CD4-positive, alpha-beta T cell (primary cell): ENCODE data around the gene MAP3K14. TPM values are rescaled to one million over a fixed set of nuclear protein-coding genes. Genes with fewer than 3 reads are reported as not detected.

Source experiments
- ATAC-seq: fragments of 200-7000 bp; cut with Tn5 transposase; one replicate; pipeline ENCODE4 v1.10.0; 2022; ENCODE audit warnings: mild to moderate bottlenecking; ENCODE audit not compliant: poor library complexity
- CTCF ChIA-PET: fragments of 350-600 bp; sonication (Branson Sonifier 250); formaldehyde crosslinking; loops from one replicate; lab custom pipeline; 2021; ENCODE audit warnings: antibody characterized with exemption, inconsistent platforms; lab: Charles Lee
- POLR2A ChIA-PET: fragments of 350-600 bp; sonication (Branson Sonifier 250); formaldehyde crosslinking; loops from one replicate; lab custom pipeline; 2021; ENCODE audit warnings: antibody characterized with exemption, inconsistent platforms; lab: Charles Lee
- DNase-seq, 14 experiments: peaks; one replicate each; pipeline ENCODE4 v3.0.0-alpha.2; 2013 to 2020; ENCODE audit warnings: mixed read lengths in 2 of 14
- H3K27ac ChIP-seq, 2 donors: one replicate each; pipeline versions ENCODE4 v1.5.1 to v1.7.0; 2013; ENCODE audit warnings: low read length in 2 of 2, low read depth in 1 of 2, mild to moderate bottlenecking in 1 of 2
- H3K27me3 ChIP-seq, 2 experiments: 1 replicate in 1 of 2; 2 replicates in 1 of 2; pipeline versions ENCODE4 v1.6.1 to v1.7.0; 2013; ENCODE audit warnings: low read length in 2 of 2, control low read depth in 1 of 2, mild to moderate bottlenecking in 1 of 2, moderate library complexity in 1 of 2; ENCODE audit not compliant: insufficient read depth in 2 of 2, control insufficient read depth in 1 of 2
- H3K36me3 ChIP-seq: one replicate; pipeline ENCODE4 v1.6.1; 2013; ENCODE audit warnings: low read length, control low read depth; ENCODE audit not compliant: insufficient read depth
- H3K4me1 ChIP-seq: one replicate; pipeline ENCODE4 v1.6.1; 2013; ENCODE audit warnings: low read length, control low read depth; ENCODE audit not compliant: insufficient read depth
- H3K4me3 ChIP-seq: one replicate; pipeline ENCODE4 v1.5.1; 2013; ENCODE audit warnings: mild to moderate bottlenecking, low read length, moderate library complexity
- H3K9me3 ChIP-seq, 2 experiments: 1 replicate in 1 of 2; 2 replicates in 1 of 2; pipeline versions ENCODE4 v1.6.1 to v1.7.0; 2013; ENCODE audit warnings: low read length in 2 of 2, mild to moderate bottlenecking in 2 of 2, control low read depth in 1 of 2, moderate library complexity in 1 of 2; ENCODE audit not compliant: control insufficient read depth in 1 of 2, insufficient read depth in 1 of 2
- H3K27ac Mint-ChIP-seq: one replicate; pipeline ENCODE4 v1.8.0; 2020; ENCODE audit warnings: mixed read lengths
- H3K27me3 Mint-ChIP-seq: one replicate; pipeline ENCODE4 v1.8.0; 2021; ENCODE audit warnings: mixed read lengths
- H3K36me3 Mint-ChIP-seq: one replicate; pipeline ENCODE4 v1.8.0; 2021; ENCODE audit warnings: low read depth, mixed read lengths
- H3K4me1 Mint-ChIP-seq: one replicate; pipeline ENCODE4 v1.8.0; 2021; ENCODE audit warnings: low read depth, mixed read lengths
- H3K4me3 Mint-ChIP-seq: one replicate; pipeline ENCODE4 v1.8.0; 2020; ENCODE audit warnings: mild to moderate bottlenecking, mixed read lengths
- H3K9me3 Mint-ChIP-seq: one replicate; pipeline ENCODE4 v1.8.0; 2020; ENCODE audit warnings: mixed read lengths
- CTCF ChIP-seq: fragments of 200-600 bp; IDR thresholded peaks from one replicate; pipeline ENCODE4 v1.8.0; 2022; ENCODE audit warnings: antibody characterized with exemption, mild to moderate bottlenecking
- intact Hi-C, 2 experiments: fragments of 100-400 bp; cut with DNase I in 1 of 2; cut with micrococcal nuclease in 1 of 2; formaldehyde crosslinking; loops; one replicate each; pipeline versions ENCODE4 v1.15.1 to v1.9.0; 2023 to 2025; cut with DNase I, micrococcal nuclease
- total RNA-seq, 174 experiments: library from RNA in 2 of 174; stranded (reverse) in 2 of 174; gene quantifications; one replicate each; pipeline ENCODE4 v1.2.3 and lab custom pipeline; 2021 to 2026

The MAP3K14 gene
- total RNA-seq, 2 experiments from 2014 or later, result 41.4 to 46.5 TPM

DNA sequence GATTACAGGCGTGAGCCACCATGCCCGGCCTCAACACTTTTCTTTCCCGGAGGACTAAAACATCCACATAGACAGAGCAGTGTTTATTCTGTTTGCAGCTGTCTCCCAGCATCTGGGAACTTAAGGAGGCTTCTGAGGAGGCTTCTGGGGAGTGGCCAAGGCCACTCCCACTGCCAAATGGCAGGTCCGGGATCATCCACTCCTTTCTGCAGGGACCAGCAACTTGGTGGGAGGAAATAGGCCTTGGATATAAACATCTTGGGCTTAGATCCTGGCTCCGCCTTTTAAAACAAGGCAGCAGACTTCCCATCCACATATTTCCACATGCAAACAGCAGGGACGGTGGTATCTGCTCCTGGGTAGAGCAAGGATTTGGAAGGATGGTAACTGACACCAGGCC, 40.8 kb downstream of the MAP3K14 start:
- ATAC-seq, result no peak
- no peak overlapping the region for H3K4me3 ChIP-seq
- peaks cover 7% of the 10 kb centered on the region for H3K4me1 ChIP-seq
- no peak overlapping the region for H3K27ac ChIP-seq
- intact Hi-C loops, result loop anchor here in 1 of 2 experiments (2.0 kb wide), 2 partner anchors 41 to 57 kb away; partner anchors contain the start of gene MAP3K14
- H3K9me3 ChIP-seq, result no peaks in the 10 kb centered on the region
- H3K4me1 Mint-ChIP-seq, result peaks cover 12% of the 10 kb centered on the region
- peaks cover 50% of the 10 kb centered on the region for H3K36me3 Mint-ChIP-seq
- ChIA-PET POLR2A (interaction anchor here (0.9 to 2.7 kb wide), 4 partner anchors 28 to 772 kb away, joined by 3 to 45 read pairs (median 11); partner anchors contain the start of gene MAP3K14), CTCF (interaction anchor here (1.6 to 5.1 kb wide), 7 partner anchors 41 to 141 kb away, joined by 4 to 83 read pairs (median 11); partner anchors contain the start of genes ACBD4 and MAP3K14)
- no peak overlapping the region for H3K27ac Mint-ChIP-seq
- no peaks in the 10 kb centered on the region for H3K27me3 Mint-ChIP-seq
- no peak for DNase-seq
- no peak for TF ChIP-seq CTCF
- H3K36me3 ChIP-seq, result peaks cover 46% of the 10 kb centered on the region
- no peak overlapping the region for H3K4me3 Mint-ChIP-seq
- no peaks in the 10 kb centered on the region for H3K27me3 ChIP-seq
- no peaks in the 10 kb centered on the region for H3K9me3 Mint-ChIP-seq

DNA sequence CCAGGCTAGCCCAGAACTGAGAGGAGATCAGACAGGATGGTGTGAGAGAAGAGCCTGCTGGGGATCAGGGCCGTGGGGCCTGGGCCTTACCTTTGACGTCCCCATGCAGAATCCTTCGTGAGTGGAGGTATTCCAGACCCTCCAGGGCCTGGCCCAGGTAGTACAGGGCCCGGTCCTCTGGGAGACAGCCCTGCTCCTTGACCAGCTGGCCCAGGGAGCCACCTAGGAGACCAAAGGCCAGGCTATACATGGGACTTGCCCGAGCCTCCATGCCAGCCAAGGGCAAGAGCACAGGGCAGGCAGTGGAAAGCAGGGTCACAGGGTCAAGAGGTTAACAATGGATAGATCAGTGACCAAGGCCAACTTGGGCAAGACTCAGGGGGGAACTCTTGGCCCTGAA, 42.8 kb downstream of the MAP3K14 start:
- DNase-seq (no peak), ATAC-seq (no peak)
- ChIA-PET CTCF (no interaction called here), POLR2A (interaction anchor here (0.6 to 1.5 kb wide), 2 partner anchors 42 to 54 kb away, joined by 3 to 4 read pairs; no protein-coding TSS in a partner anchor)
- H3K9me3 Mint-ChIP-seq, result no peaks in the 10 kb centered on the region
- Histone ChIP-seq H3K27me3 (no peaks in the 10 kb centered on the region), H3K9me3 (no peaks in the 10 kb centered on the region), H3K4me3 (no peak overlapping the region), H3K4me1 (peaks cover 12% of the 10 kb centered on the region), H3K27ac (no peak overlapping the region), H3K36me3 (peaks cover 61% of the 10 kb centered on the region)
- H3K4me1 Mint-ChIP-seq, result peaks cover 12% of the 10 kb centered on the region
- no peak overlapping the region for H3K27ac Mint-ChIP-seq
- no peak overlapping the region for H3K4me3 Mint-ChIP-seq
- H3K36me3 Mint-ChIP-seq, result peaks cover 57% of the 10 kb centered on the region
- TF ChIP-seq CTCF, result no peak
- H3K27me3 Mint-ChIP-seq, result no peaks in the 10 kb centered on the region
- intact Hi-C loops, result no loop called here

DNA sequence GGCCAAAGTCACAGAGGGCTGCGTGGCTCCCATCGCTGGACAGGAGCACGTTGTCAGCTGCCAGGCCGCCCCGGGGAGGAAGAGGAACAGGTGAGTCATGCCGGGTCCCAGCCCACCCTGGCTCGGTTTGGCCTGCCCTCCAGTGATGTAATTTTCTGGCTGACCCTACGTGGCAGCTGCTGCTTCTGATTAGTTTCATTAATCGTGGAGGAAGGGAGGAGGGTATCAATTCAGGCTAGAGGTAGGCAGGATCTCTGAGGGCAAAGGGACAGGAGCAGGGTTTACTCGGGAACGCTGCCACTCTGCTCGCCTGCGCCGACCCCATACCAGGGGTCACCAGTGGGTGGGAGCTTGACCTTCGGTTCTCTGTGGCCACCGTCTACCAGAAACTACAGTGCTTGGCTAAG, 43.3 kb downstream of the MAP3K14 start:
- peaks cover 62% of the 10 kb centered on the region for H3K36me3 Mint-ChIP-seq
- H3K36me3 ChIP-seq, result peaks cover 66% of the 10 kb centered on the region
- no peak overlapping the region for H3K27ac Mint-ChIP-seq

More for the DNA sequence above, 43.3 kb downstream of the MAP3K14 start:
- intact Hi-C loops, result no loop called here
- H3K27me3 ChIP-seq, result no peaks in the 10 kb centered on the region
- Mint-ChIP-seq H3K4me1 (peaks cover 12% of the 10 kb centered on the region), H3K27me3 (no peaks in the 10 kb centered on the region), H3K9me3 (no peaks in the 10 kb centered on the region), H3K4me3 (no peak overlapping the region)
- TF ChIP-seq CTCF, result no peak
- H3K4me3 ChIP-seq, result no peak overlapping the region
- POLR2A ChIA-PET, result interaction anchor here (1.5 kb wide), 1 partner anchor 43 kb away, joined by 4 read pairs; no protein-coding TSS in a partner anchor
- H3K27ac ChIP-seq, result no peak overlapping the region
- H3K9me3 ChIP-seq, result no peaks in the 10 kb centered on the region
- ATAC-seq, result no peak
- CTCF ChIA-PET, result no interaction called here
- no peak for DNase-seq
- H3K4me1 ChIP-seq, result peaks cover 12% of the 10 kb centered on the region
